ENCODE measurements around the gene CRYM.
"Not testable (repeated sequence)": the region's sequence is repeated elsewhere in the genome, so short reads cannot be mapped to it uniquely, and the experiment has no call there.

CRYM gene

GRCh38 chr16:21277927-21278706, at the start of gene CRYM:
Gene CRYM (minus strand): TSS chr16:21278290. CDS start chr16:21278251, 39 bp downstream.
- peak; percentile 68 for DNase-seq (ENCODE audit: low spot score)

GRCh38 chr16:21327046-21327445, 49.0 kb upstream of the CRYM start:
- DNase-seq (ENCODE audit: low spot score) = no peak

- no peak for DNase-seq (ENCODE audit: low spot score)
These were observed 48.4 kb upstream of the CRYM start for GRCh38 chr16:21326459-21326858.

- DNase-seq (ENCODE audit: low spot score) = no peak
These were observed 46.2 kb upstream of the CRYM start for GRCh38 chr16:21324267-21324666.

GRCh38 chr16:21322251-21322650, 44.2 kb upstream of the CRYM start:
- DNase-seq (ENCODE audit: low spot score) = not testable (repeated sequence)

- DNase-seq (ENCODE audit: low spot score) = no peak
These were observed 43.6 kb upstream of the CRYM start for GRCh38 chr16:21321736-21322135.

GRCh38 chr16:21314339-21314738, 36.2 kb upstream of the CRYM start:
- no peak for DNase-seq (ENCODE audit: low spot score)

- not testable (repeated sequence) for DNase-seq (ENCODE audit: low spot score)
These were observed 34.8 kb upstream of the CRYM start for GRCh38 chr16:21312863-21313372.

- DNase-seq (ENCODE audit: low spot score) = not testable (repeated sequence)
These were observed 34.0 kb upstream of the CRYM start for GRCh38 chr16:21312046-21312445.

- not testable (repeated sequence) for DNase-seq (ENCODE audit: low spot score)
These were observed 28.6 kb upstream of the CRYM start for GRCh38 chr16:21306712-21307111.

- DNase-seq (ENCODE audit: low spot score) = no peak
These were observed 24.9 kb upstream of the CRYM start for GRCh38 chr16:21302898-21303528.

GRCh38 chr16:21302454-21302853, 24.4 kb upstream of the CRYM start:
- no peak for DNase-seq (ENCODE audit: low spot score)

- DNase-seq (ENCODE audit: low spot score) = no peak
These were observed 23.8 kb upstream of the CRYM start for GRCh38 chr16:21301895-21302291.

GRCh38 chr16:21301168-21301894, 23.2 kb upstream of the CRYM start:
- DNase-seq (ENCODE audit: low spot score) = peak; percentile 73

GRCh38 chr16:21300309-21301167, 22.4 kb upstream of the CRYM start:
- peak; percentile 91 for DNase-seq (ENCODE audit: low spot score)

GRCh38 chr16:21289789-21290188, 11.7 kb upstream of the CRYM start:
- not testable (repeated sequence) for DNase-seq (ENCODE audit: low spot score)

GRCh38 chr16:21285314-21285713, 7.2 kb upstream of the CRYM start:
- no peak for DNase-seq (ENCODE audit: low spot score)

- DNase-seq (ENCODE audit: low spot score) = no peak
These were observed 6.3 kb upstream of the CRYM start for GRCh38 chr16:21284414-21284813.

- DNase-seq (ENCODE audit: low spot score) = peak; percentile 64
These were observed 5.6 kb upstream of the CRYM start for GRCh38 chr16:21283521-21284289.

GRCh38 chr16:21281698-21282389, 3.8 kb upstream of the CRYM start:
- DNase-seq (ENCODE audit: low spot score) = no peak

Data from left forelimb (tissue), 1 donor.